DND-41 (cell line): ENCODE measurements around the gene FGR.

ENCODE experiments used
- ATAC-seq: fragments of 200-7000 bp; cut with Tn5 transposase; 3 replicates; pipeline ENCODE4 v1.9.1; 2021; ENCODE audit warnings: low read depth; ENCODE audit not compliant: insufficient read depth
- DNase-seq: peaks from one replicate; pipeline ENCODE4 v3.0.0-alpha.2; 2020
- H2AFZ ChIP-seq: 2 replicates; pipeline ENCODE4 v1.6.0; 2012; ENCODE audit warnings: low read depth, low read length
- H3K27ac ChIP-seq: 2 replicates; pipeline ENCODE4 v1.5.1; 2012; ENCODE audit warnings: low read length, inconsistent platforms
- H3K27me3 ChIP-seq: fragments of 200-600 bp; sonication (generic); 2 replicates; pipeline ENCODE4 v1.6.0; 2012; ENCODE audit warnings: low read length, mild to moderate bottlenecking, inconsistent platforms; ENCODE audit not compliant: insufficient read depth, poor library complexity
- H3K36me3 ChIP-seq: 2 replicates; pipeline ENCODE4 v1.5.1; 2012; ENCODE audit warnings: low read length, inconsistent platforms; ENCODE audit not compliant: insufficient read depth
- H3K4me1 ChIP-seq: 2 replicates; pipeline ENCODE4 v1.5.1; 2012; ENCODE audit warnings: mild to moderate bottlenecking, low read length; ENCODE audit not compliant: insufficient read depth
- H3K4me2 ChIP-seq: 2 replicates; pipeline ENCODE4 v1.6.0; 2012; ENCODE audit warnings: mild to moderate bottlenecking, moderate library complexity, low read length, inconsistent platforms; ENCODE audit not compliant: insufficient read depth
- H3K4me3 ChIP-seq, 2 experiments: fragments of 200-600 bp in 1 of 2; shearing (Covaris generic) in 1 of 2; 2 replicates each; pipeline ENCODE4 v1.5.1; 2012 to 2016; ENCODE audit warnings: inconsistent platforms in 2 of 2, low read length in 2 of 2, mild to moderate bottlenecking in 2 of 2, low read depth in 1 of 2, moderate library complexity in 1 of 2
- H3K79me2 ChIP-seq: 2 replicates; pipeline ENCODE4 v1.6.0; 2012; ENCODE audit warnings: low read length, inconsistent platforms; ENCODE audit not compliant: insufficient read depth
- H3K9ac ChIP-seq: 2 replicates; pipeline ENCODE4 v1.6.0; 2012; ENCODE audit warnings: low read depth, mild to moderate bottlenecking, inconsistent platforms, low read length, moderate library complexity
- H3K9me3 ChIP-seq: 2 replicates; pipeline ENCODE4 v1.5.1; 2012; ENCODE audit warnings: low read length, moderate library complexity, mild to moderate bottlenecking, inconsistent platforms; ENCODE audit not compliant: insufficient read depth, severe bottlenecking
- H4K20me1 ChIP-seq: 2 replicates; pipeline ENCODE4 v1.6.0; 2012; ENCODE audit warnings: low read length; ENCODE audit not compliant: insufficient read depth
- EZH2 ChIP-seq: IDR thresholded peaks from 3 replicates; pipeline ENCODE4 v1.6.1; 2012; ENCODE audit warnings: borderline replicate concordance, low read depth, mild to moderate bottlenecking, moderate library complexity, low read length, inconsistent platforms; ENCODE audit not compliant: severe bottlenecking
- TF ChIP-seq, protein P1 (sequence below): IDR thresholded peaks from 2 replicates; pipeline ENCODE4 v1.5.1; 2012; ENCODE audit warnings: borderline replicate concordance, low read length, moderate library complexity, mild to moderate bottlenecking; ENCODE audit not compliant: poor library complexity, severe bottlenecking; ENCODE audit errors: extremely low read depth

The FGR gene

DNA sequence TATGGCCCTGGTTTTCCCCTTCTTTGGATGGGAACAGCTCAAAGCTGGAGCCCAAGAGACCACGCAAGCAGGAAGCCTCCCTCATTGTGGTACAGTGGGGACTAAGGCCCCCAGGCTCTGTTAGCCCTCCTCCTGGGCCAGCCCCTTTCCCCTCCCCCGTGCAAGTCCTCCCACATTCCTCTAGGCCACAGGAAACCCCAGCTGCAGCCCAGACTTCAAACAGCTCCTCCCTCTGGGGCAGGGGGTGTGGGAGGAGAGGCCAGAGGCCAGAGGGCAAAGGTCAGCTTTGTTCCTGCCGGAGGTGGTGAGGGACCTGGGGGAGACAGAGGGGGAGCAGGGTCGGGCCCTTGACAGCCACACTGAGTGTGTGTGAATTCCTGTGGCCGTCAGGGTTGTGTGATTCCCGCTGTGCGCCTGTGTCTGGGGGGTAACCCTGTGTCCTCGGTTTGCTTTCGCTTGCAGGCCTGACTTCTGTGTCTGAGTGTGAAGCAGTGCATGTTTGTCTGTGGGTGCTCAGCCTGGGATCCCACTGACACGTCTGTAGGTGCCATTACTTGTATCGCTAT is 27.7 kb downstream of the FGR start:
- Histone ChIP-seq H4K20me1 (peaks cover 5% of the 10 kb centered on the region; the same call in 1 of the 2 replicates), H3K9me3 (no peaks in the 10 kb centered on the region), H3K27me3 (no peaks in the 10 kb centered on the region), H3K4me1 (peaks cover 68% of the 10 kb centered on the region), H3K27ac (peak overlapping the region; percentile 81), H3K4me3 (peak overlapping the region in 1 of 2 experiments; percentile 10; a peak in 1 of 4 replicates), H3K79me2 (peaks cover 15% of the 10 kb centered on the region), H2AFZ (no peak overlapping the region), H3K36me3 (no peaks in the 10 kb centered on the region; the same call in 1 of the 2 replicates), H3K4me2 (peak overlapping the region; percentile 29), H3K9ac (peak overlapping the region; percentile 42)
- ATAC-seq (peak; percentile 52), DNase-seq (peak; percentile 85)
- TF ChIP-seq, protein P1, sequence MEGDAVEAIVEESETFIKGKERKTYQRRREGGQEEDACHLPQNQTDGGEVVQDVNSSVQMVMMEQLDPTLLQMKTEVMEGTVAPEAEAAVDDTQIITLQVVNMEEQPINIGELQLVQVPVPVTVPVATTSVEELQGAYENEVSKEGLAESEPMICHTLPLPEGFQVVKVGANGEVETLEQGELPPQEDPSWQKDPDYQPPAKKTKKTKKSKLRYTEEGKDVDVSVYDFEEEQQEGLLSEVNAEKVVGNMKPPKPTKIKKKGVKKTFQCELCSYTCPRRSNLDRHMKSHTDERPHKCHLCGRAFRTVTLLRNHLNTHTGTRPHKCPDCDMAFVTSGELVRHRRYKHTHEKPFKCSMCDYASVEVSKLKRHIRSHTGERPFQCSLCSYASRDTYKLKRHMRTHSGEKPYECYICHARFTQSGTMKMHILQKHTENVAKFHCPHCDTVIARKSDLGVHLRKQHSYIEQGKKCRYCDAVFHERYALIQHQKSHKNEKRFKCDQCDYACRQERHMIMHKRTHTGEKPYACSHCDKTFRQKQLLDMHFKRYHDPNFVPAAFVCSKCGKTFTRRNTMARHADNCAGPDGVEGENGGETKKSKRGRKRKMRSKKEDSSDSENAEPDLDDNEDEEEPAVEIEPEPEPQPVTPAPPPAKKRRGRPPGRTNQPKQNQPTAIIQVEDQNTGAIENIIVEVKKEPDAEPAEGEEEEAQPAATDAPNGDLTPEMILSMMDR = no peak
- TF ChIP-seq EZH2 = no peak

DNA sequence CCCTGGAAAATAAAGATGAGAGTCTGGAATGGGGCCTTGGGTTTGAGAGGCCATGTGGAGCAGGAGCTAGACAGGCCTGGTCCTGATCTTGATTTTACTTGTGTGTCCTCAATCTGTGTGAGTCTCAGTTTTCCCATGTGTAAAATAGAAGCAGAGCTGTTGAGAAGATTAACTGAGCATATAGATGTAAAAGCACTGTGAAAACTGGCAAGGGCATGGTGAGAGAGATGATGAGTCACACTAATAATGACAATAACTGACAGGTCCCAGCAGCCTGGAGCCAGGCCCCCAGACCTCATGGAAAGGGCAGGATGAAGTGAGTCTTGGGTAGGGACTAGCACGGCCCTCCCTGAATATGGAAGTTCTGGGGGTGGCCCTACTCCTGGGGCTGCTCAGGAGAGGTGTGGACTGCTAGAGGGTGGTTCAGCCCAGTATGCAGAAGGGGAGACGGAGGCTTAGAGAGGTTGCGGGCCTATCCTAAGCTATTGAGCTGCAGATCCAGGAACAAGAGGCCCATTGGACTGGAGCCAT is 28.2 kb downstream of the FGR start:
- Histone ChIP-seq H3K9ac (peak overlapping the region; percentile 42), H2AFZ (no peak overlapping the region), H4K20me1 (peaks cover 11% of the 10 kb centered on the region), H3K9me3 (no peaks in the 10 kb centered on the region), H3K4me1 (peaks cover 74% of the 10 kb centered on the region), H3K4me2 (peak overlapping the region; percentile 29; the same call in 1 of the 2 replicates), H3K4me3 (peak overlapping the region in 1 of 2 experiments; percentile 10; a peak in 1 of 4 replicates), H3K36me3 (no peaks in the 10 kb centered on the region; the same call in 1 of the 2 replicates), H3K79me2 (peaks cover 21% of the 10 kb centered on the region), H3K27me3 (no peaks in the 10 kb centered on the region), H3K27ac (peak overlapping the region; percentile 81)
- peak; percentile 2 for ATAC-seq
- no peak for DNase-seq
- TF ChIP-seq EZH2 = no peak
- TF ChIP-seq, protein P1 = no peak

GRCh38 chr1:27605796-27606707 is 28.9 kb downstream of the FGR start:
- H3K4me2 ChIP-seq = peak overlapping the region; percentile 29; the same call in 1 of the 2 replicates
- no peaks in the 10 kb centered on the region; the same call in 1 of the 2 replicates for H3K36me3 ChIP-seq
- peak; percentile 77 for DNase-seq
- peaks cover 28% of the 10 kb centered on the region for H3K79me2 ChIP-seq
- peak; percentile 8; the same call in 1 of the 3 replicates for ATAC-seq
- no peaks in the 10 kb centered on the region for H3K9me3 ChIP-seq
- H3K27me3 ChIP-seq = no peaks in the 10 kb centered on the region
- no peak overlapping the region for H3K4me3 ChIP-seq
- TF ChIP-seq, protein P1 = peak; percentile 96
- no peak for TF ChIP-seq EZH2
- H3K4me1 ChIP-seq = peaks cover 81% of the 10 kb centered on the region
- H3K9ac ChIP-seq = peak overlapping the region; percentile 42
- peak overlapping the region; percentile 81 for H3K27ac ChIP-seq
- H4K20me1 ChIP-seq = peaks cover 17% of the 10 kb centered on the region
- no peak overlapping the region for H2AFZ ChIP-seq
